Measurements from ENCODE around the gene ZBTB2.
A peak's percentile ranks its signal among the peaks of the same experiment; 100 is the strongest.

DNA sequence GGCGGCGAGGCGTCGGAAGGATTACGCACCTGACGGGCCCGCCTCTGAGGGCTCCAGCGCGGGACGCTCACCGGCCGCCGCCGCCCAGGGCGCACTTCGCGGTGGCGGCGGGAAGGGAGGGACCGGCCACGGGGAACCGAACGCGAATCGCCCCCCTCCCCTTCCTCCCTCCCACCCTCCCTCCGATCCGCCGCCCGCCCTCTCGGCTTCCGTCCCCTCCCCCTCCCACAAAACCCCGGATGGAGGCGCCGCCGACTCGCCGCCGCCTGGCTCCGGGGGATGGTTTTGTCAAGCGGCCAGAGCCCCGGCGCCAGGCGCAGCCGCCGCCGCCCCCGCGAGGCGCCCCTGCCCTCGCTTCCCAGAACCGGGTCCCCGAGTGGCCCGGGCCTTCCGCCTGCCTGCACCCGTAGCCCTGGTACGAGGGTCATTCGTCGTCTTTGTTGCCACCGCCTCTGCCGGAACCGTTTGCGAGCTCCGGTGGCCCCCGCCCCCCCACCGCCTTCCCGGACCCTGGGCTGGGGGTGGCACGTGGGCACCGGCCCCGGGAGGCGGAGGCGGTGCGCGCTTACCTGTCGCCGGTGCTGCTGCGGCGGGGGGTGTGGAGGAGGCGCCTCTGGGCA is 398 bp downstream of the ZBTB2 start:
- TF ChIP-seq EGR2 (tag by site-specific recombination; IDR thresholded peaks at IDR 0.05; ENCODE audit: low read depth) (peak; percentile 81), ZNF768 (tag by site-specific recombination; IDR thresholded peaks at IDR 0.05) (no peak), ZBTB17 (tag by site-specific recombination; IDR thresholded peaks at IDR 0.05) (no peak), ZNF555 (tag by site-specific recombination; conservative IDR thresholded peaks at IDR 0.05) (no peak), ZNF157 (tag by site-specific recombination; IDR thresholded peaks at IDR 0.05) (no peak), ZXDB (tag by site-specific recombination; IDR thresholded peaks at IDR 0.05) (no peak), ZNF404 (tag by site-specific recombination; IDR thresholded peaks at IDR 0.05) (no peak), ZNF664 (tag by site-specific recombination; IDR thresholded peaks at IDR 0.05) (no peak), ZBTB6 (tag by site-specific recombination; IDR thresholded peaks at IDR 0.05) (no peak), ZNF24 (tag by site-specific recombination; IDR thresholded peaks at IDR 0.05) (no peak)
- TF ChIP-seq, protein P1, sequence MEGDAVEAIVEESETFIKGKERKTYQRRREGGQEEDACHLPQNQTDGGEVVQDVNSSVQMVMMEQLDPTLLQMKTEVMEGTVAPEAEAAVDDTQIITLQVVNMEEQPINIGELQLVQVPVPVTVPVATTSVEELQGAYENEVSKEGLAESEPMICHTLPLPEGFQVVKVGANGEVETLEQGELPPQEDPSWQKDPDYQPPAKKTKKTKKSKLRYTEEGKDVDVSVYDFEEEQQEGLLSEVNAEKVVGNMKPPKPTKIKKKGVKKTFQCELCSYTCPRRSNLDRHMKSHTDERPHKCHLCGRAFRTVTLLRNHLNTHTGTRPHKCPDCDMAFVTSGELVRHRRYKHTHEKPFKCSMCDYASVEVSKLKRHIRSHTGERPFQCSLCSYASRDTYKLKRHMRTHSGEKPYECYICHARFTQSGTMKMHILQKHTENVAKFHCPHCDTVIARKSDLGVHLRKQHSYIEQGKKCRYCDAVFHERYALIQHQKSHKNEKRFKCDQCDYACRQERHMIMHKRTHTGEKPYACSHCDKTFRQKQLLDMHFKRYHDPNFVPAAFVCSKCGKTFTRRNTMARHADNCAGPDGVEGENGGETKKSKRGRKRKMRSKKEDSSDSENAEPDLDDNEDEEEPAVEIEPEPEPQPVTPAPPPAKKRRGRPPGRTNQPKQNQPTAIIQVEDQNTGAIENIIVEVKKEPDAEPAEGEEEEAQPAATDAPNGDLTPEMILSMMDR (tag by site-specific recombination; IDR thresholded peaks at IDR 0.05) = 0 out of 2 replicates have a peak, but pooled peaks have one; percentile 7
- TF ChIP-seq, protein P2, sequence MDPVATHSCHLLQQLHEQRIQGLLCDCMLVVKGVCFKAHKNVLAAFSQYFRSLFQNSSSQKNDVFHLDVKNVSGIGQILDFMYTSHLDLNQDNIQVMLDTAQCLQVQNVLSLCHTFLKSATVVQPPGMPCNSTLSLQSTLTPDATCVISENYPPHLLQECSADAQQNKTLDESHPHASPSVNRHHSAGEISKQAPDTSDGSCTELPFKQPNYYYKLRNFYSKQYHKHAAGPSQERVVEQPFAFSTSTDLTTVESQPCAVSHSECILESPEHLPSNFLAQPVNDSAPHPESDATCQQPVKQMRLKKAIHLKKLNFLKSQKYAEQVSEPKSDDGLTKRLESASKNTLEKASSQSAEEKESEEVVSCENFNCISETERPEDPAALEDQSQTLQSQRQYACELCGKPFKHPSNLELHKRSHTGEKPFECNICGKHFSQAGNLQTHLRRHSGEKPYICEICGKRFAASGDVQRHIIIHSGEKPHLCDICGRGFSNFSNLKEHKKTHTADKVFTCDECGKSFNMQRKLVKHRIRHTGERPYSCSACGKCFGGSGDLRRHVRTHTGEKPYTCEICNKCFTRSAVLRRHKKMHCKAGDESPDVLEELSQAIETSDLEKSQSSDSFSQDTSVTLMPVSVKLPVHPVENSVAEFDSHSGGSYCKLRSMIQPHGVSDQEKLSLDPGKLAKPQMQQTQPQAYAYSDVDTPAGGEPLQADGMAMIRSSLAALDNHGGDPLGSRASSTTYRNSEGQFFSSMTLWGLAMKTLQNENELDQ (tag by site-specific recombination; IDR thresholded peaks at IDR 0.05; ENCODE audit: low read depth) = no peak
- TF ChIP-seq, protein P3, sequence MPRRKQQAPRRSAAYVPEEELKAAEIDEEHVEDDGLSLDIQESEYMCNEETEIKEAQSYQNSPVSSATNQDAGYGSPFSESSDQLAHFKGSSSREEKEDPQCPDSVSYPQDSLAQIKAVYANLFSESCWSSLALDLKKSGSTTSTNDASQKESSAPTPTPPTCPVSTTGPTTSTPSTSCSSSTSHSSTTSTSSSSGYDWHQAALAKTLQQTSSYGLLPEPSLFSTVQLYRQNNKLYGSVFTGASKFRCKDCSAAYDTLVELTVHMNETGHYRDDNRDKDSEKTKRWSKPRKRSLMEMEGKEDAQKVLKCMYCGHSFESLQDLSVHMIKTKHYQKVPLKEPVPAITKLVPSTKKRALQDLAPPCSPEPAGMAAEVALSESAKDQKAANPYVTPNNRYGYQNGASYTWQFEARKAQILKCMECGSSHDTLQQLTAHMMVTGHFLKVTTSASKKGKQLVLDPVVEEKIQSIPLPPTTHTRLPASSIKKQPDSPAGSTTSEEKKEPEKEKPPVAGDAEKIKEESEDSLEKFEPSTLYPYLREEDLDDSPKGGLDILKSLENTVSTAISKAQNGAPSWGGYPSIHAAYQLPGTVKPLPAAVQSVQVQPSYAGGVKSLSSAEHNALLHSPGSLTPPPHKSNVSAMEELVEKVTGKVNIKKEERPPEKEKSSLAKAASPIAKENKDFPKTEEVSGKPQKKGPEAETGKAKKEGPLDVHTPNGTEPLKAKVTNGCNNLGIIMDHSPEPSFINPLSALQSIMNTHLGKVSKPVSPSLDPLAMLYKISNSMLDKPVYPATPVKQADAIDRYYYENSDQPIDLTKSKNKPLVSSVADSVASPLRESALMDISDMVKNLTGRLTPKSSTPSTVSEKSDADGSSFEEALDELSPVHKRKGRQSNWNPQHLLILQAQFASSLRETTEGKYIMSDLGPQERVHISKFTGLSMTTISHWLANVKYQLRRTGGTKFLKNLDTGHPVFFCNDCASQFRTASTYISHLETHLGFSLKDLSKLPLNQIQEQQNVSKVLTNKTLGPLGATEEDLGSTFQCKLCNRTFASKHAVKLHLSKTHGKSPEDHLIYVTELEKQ (tag by site-specific recombination; IDR thresholded peaks at IDR 0.05; ENCODE audit: borderline replicate concordance) = no peak
- TF ChIP-seq, protein P4, sequence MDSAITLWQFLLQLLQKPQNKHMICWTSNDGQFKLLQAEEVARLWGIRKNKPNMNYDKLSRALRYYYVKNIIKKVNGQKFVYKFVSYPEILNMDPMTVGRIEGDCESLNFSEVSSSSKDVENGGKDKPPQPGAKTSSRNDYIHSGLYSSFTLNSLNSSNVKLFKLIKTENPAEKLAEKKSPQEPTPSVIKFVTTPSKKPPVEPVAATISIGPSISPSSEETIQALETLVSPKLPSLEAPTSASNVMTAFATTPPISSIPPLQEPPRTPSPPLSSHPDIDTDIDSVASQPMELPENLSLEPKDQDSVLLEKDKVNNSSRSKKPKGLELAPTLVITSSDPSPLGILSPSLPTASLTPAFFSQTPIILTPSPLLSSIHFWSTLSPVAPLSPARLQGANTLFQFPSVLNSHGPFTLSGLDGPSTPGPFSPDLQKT (IDR thresholded peaks at IDR 0.05; ENCODE audit: borderline replicate concordance, low read depth, low read length) = no peak

Measured in HEK293 (cell line).